T1000 (cell line): ENCODE results near the gene MKLN1.

Experiments used
- DNase-seq: peaks from one replicate; lab custom pipeline; 2025; ENCODE audit warnings: mixed read lengths; lab: John Stamatoyannopoulos, UW

MKLN1 gene

GRCh38 chr7:131522325-131522930, 194.8 kb downstream of the MKLN1 start:
- no peak for DNase-seq

DNA sequence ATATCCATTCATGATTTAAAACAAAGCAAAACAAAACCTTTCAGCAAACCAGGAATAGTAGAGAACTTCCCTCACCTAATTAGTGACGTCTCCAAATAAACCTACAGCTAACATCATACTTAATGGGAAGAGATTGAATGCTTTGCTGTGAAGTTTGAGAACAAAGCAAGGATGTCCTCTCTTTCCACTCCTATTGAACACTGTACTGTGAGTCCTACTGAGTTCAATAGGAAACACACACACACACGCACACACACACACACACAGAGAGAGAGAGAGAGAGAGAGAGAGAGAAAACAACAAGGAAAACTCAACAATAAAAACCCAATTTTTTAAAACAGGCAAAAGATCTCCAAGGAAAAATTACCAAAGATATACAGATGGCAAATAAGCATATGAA, 196.4 kb downstream of the MKLN1 start:
- DNase-seq, result no peak

DNA sequence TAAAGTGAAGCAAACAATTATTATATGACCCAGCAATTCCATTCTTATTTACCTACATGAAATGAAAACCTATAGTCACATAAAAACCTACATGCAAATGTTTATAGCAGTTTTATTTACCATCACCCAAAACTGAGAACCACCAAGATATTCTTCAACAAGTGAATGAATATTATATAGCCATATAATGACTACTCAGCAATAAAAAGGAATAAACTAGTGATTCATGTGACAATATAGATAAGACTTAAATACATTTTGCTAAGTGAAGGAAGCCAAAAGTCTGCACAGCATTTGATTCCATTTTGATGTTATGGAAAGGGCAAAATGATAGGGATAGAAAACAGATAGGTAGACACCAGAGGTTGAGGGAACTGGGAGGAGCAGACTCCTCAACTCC, 197.0 kb downstream of the MKLN1 start:
- no peak for DNase-seq

DNA sequence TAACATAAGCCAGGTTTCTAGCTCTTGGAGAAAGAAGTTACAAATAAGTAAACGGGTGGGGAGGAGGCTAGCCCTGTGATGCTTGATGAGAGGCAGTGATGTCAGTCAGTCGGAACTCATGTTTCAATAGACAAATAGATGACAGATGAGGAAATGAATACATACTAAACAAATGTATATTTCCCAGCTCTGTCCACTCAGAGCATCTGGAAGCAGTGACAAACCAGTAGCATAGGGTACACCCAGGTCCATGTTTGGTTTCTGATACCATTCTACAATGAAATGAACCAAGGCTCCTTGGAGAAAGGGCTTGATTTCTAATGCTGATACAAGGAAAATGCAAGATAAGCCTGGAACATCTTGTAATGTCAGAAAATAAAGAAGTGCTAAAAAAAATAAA, 198.1 kb downstream of the MKLN1 start:
- no peak for DNase-seq

- no peak for DNase-seq
Measured at GRCh38 chr7:131527456-131527855, 199.8 kb downstream of the MKLN1 start.

DNA sequence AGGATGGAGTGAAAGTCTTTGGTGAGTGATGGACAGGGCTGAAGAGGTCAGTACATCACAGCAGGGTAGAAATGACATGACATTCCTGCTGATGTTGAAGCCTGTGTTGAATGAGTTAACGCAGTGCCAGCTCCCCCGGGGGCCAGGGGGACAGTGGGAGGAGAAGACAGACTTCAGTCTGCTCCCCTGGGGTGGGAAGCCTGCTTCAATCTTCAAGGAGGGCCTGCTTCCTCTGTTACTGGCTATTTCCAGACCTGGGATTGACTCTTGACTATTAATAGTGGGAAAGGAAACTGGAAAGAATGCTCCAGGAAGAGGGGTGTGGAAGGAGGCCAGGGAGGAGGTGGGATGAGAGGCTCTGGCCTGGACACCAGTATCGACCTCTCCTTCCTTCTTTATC, 201.5 kb downstream of the MKLN1 start:
- DNase-seq, result no peak

GRCh38 chr7:131529617-131530016, 201.9 kb downstream of the MKLN1 start:
- DNase-seq, result no peak

GRCh38 chr7:131530137-131530536, 202.5 kb downstream of the MKLN1 start:
- DNase-seq, result no peak

DNA sequence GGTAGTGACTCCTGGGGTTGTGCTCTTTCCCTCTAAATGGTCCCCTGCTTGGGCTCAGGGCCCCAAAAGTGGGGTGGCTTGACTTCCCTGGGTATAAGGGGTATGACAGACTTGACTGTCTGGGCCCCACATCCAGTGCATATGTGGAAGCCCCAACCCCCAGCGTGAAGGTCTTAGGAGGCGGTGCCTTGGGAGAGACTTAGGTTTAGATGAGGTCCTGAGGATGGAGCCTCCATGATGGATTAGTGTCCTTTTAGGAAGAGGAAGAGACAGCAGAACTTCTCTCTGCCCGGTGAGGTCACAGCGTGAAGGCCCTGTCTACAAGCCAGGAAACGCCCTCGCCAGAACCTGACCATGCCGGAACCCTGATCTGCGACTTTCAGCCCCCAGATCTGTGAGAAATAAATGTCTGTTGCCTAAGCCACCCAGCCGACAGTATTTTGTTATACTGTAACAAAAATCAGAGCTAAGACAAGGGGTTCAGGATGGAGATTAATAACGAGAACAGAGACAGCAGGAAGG, 205.0 kb downstream of the MKLN1 start:
- no peak for DNase-seq

DNA sequence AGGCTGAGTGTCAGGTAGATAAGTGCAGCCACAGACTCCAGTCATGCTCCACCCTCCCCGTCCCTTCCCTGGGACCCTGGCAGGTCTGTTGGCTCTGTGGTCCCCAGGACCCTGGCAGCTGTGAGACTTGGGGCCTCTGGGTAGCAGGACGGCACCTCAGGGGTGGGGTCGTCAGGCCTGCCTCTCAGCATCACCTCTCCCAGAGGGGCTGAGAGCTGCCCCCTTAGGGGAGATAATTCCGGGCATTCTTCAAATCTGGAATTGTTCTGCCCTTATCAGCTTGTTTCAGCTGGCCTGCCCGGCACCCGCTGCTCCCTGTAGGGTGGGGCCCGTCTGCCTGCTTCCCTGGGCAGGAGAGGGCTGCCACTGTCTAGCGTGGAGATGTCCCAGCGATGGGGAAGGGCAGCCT, 205.5 kb downstream of the MKLN1 start:
- DNase-seq, result no peak

GRCh38 chr7:131533566-131534561, 206.2 kb downstream of the MKLN1 start:
- no peak for DNase-seq

- no peak for DNase-seq
Measured at GRCh38 chr7:131536361-131536849, 208.7 kb downstream of the MKLN1 start.

- no peak for DNase-seq
Measured at GRCh38 chr7:131537571-131537978, 209.9 kb downstream of the MKLN1 start.

GRCh38 chr7:131538071-131538812, 210.6 kb downstream of the MKLN1 start:
- DNase-seq, result no peak

GRCh38 chr7:131538813-131539179, 211.1 kb downstream of the MKLN1 start:
- no peak for DNase-seq

DNA sequence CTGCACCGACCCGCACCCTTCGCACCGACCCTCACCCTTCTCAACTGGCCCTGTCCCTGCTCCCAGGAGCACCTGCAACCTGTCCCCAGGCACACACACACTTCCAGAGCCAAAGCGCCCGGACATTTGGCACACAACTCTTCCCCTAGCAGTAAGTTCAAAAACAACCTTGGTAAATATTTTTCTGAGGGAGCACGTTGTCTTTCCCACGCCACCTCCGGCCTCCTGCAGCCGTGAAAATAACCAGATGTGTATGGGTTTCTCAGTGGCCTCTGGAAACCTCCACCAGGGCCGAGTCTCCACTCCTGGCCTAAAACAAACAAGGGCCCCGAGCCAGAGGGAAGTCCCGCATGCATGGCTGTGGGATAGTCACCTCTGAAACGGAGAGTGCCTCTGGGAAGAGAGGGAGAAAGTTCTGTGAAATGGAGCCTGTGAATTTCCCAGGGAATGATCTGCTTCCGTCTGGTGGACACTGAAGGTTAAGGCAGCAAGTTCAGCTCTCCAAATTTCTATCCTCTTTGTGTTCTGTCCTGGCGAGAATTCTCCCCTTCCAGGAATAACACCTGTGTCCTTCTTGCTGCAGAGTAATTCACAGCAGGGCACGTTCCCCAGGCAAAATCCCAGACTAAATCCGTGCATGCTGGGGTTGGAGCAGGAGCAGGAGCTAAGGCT, 213.0 kb downstream of the MKLN1 start:
- no peak for DNase-seq

- DNase-seq, result no peak
Measured at GRCh38 chr7:131543298-131543697, 215.6 kb downstream of the MKLN1 start.

GRCh38 chr7:131544021-131544420, 216.3 kb downstream of the MKLN1 start:
- no peak for DNase-seq

DNA sequence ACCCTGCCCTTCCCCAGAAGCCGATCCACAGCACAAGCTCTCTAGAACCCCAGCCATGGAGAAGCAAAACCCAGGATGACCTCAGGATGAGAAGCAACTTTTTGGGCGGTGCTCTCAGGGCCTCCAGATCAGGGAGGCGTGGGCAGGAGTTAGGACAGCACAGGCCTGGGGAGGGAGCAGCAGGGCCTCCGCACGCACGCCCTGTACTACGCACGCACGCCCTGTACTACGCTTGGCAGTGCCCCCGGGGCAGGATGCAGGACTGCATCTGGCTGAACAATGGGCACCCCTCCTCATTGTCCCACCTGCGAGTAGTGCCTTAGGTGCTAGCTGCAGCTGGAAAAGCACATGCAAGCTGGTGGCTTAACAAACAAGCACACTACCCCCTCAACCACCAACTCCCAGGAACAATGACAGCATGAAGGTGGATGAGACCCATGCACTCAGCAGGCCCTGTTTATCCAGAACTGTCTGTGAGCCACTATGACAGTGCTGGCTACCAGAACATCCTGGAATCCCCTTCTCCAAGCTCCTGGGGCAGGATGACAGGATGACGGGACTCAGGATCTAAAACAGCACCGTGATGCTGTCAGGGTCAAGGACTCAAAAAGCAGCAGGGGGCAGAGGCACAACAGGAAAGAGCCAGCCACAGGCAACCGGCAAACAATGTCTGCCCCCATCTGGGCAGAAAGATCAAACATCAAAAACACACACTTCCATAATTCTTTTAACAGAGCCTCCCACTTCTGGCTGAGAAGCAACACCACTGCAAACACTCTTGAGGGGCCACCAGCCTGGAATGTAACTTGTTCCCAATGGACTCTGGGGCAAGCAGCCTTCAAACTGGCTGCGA, 217.0 kb downstream of the MKLN1 start:
- DNase-seq, result no peak

- DNase-seq, result no peak
Measured at GRCh38 chr7:131546126-131546525, 218.4 kb downstream of the MKLN1 start.
